NCI-H526 (cell line): Measurements from ENCODE around the gene LMOD3.
A peak's percentile ranks its signal among the peaks of the same experiment; 100 is the strongest.

Experiments used
- DNase-seq, 2 experiments: peaks; one replicate each; lab custom pipeline; 2025; lab: John Stamatoyannopoulos, UW

The LMOD3 gene

GRCh38 chr3:69122403-69122802 is at the start of gene LMOD3:
Gene LMOD3, minus strand, starts transcription at chr3:69122595. Its CDS starts 209 bp downstream, at chr3:69122386.
- no peak for DNase-seq

GRCh38 chr3:69172058-69172457 is 49.7 kb upstream of the LMOD3 start:
- no peak for DNase-seq

DNA sequence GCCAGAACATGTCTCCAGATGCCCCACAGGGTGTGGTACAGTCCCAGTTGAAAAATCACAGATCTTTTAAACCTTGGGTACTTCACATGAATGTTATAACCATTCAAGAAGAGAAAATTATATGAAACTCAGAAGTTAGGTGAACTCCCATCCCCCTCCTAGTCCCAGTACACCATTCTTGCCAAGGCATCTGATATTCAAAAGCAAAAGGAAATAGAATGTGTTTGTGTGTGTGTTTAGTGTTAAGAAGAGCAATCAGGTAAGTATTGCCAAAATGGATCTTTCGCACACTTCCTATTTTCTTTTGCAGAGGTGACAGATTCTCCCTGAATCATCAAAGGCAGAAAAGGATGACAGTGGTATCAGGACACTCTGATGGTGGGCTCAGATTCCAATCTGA is 44.1 kb upstream of the LMOD3 start:
- no peak for DNase-seq

GRCh38 chr3:69165744-69166143 is 43.3 kb upstream of the LMOD3 start:
- no peak for DNase-seq

DNA sequence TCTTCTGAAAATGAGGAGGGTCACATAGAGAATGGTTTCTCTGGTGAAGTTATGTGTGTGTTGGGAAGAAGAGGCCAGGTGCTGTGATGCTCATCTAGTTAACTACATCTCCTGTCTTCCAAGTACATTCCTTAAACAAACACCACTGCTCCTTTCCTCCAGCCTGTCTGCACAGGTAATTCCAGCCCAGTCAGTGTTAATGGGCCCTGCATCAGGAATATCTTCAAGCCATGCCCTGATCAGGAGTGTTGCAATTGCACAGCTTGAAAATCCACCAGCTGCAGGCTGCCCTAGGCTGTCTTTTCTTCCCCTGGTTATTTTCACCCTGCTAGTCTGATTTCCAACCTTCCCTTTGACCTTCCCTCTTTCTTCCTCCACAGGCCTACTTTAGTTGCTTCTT is 41.9 kb upstream of the LMOD3 start:
- DNase-seq = no peak

- DNase-seq = no peak
Observed at GRCh38 chr3:69162308-69162980, 40.0 kb upstream of the LMOD3 start.

DNA sequence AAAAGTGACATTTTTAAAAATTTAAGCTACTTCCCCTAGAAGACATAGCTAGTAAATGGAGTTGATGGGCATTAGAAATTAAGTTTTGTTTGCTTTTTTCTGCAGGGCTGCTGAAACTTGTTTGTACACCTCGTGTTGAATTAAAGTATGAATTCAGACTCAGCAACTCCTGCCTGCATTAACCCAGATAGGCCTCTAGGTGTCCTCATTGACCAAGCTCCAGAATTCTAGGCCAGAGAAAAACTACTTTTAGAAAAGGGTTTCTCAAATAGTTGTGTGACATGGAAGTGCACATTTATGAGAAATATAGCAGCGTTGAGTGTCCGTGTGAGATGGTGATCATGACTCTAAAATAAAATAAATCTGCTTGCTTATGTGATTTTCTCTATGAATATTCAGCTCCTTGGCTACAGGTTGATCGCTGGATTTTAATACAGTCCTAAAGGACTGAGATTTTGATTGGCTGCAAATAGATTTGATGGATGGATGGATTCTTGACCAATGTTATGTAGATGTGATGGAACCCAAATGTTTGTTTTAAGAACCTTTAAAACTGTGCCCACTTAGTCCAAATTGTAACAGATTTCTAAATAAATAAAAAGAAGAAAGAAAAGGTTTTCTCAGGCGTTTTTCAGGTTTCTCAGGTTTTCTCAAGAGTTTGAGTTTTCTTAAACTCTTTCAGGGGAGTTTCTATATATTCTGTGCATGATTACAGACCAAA is 39.4 kb upstream of the LMOD3 start:
- DNase-seq = peak; percentile 6 to 47

GRCh38 chr3:69160525-69160924 is 38.1 kb upstream of the LMOD3 start:
- DNase-seq = no peak

- DNase-seq = no peak
Observed at GRCh38 chr3:69160107-69160506, 37.7 kb upstream of the LMOD3 start.

DNA sequence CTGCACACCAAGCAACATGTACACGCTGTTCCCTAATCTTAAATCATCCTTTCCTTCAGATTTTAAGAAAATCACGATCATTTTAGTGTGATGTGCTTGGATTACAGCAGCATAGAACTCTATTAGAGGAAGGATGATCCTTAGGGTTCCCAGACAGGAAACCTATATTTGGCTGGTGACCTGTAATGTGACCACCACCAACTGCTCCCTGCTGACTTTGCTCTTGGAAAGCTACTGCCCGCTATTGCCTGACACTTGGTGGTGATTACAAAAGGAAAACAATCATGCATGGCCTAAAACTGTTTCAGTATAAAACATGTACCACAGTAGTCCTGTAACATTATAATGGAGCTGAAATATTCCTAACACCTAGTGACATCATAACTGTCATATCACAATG is 27.2 kb upstream of the LMOD3 start:
- no peak for DNase-seq

- DNase-seq = no peak
Observed at GRCh38 chr3:69145688-69146087, 23.3 kb upstream of the LMOD3 start.

DNA sequence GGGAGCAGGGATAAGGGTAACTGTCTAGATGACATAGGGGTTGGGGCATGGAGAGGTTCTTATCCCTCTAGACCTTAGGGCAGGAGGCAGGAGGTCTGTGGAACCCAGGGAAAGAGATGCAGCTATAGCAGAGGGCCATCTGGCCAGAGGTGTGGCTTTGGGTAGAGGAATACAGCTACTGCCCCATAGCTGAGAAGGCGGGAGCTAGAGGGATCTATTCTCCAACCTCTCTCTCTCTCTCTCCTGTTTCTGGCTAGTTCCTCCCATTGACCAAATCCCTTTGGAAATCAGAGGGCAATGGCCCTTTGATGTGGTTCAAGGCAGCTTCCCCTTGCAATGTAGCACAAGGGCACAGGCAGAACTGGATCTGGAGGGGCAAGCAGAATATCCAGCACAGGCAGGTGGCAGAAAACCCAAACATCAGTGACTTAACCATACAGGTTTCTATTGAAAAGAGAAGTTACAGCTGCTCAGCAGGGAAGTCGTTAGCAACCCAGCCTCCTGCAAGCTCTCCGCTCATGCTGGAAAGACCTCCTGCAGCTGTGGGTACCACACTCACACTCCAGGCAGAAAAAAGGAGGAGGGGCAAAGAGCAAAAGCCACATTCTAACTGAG is 22.3 kb upstream of the LMOD3 start:
- DNase-seq = peak in 1 of 2 experiments; percentile 45

DNA sequence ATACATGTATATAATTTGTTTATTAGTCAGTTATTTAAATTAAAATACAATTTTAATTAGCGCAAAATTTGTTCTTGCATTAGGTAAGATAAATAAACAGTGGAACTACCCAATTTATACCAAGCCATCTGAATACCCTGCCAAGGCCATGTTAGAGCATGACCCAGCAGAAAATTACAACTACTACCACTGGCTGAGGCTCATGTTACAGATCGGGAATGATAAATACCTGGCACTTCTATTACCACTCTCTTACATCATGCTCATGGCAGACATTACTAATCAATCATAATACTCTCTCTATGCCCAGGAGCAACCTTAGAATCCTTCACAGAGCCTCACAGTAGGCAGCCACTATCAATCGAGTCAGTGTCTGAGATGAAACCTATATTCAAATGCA is 21.2 kb upstream of the LMOD3 start:
- DNase-seq = peak; percentile 25 to 27

GRCh38 chr3:69142797-69143454 is 20.5 kb upstream of the LMOD3 start:
- no peak for DNase-seq

GRCh38 chr3:69142090-69142489 is 19.7 kb upstream of the LMOD3 start:
- no peak for DNase-seq

DNA sequence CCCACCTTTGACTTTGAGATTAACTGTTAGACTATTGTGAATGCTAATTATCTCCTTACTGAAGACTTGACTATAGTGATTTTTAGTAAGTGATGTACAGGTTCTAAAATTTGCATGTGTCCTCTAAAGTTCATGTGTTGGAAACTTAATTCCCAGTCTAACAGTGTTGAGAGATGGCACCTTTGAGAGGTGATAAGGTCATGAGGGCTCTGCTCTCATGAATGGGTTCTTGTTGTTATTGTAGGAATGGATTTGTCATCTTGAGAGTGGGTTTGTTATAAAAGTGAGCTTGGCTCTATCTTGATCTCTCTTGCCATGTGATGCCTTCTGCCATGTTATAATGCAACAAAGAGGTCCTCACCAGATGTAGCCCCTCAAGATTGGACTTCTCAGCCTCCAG is 18.9 kb upstream of the LMOD3 start:
- DNase-seq = no peak

- no peak for DNase-seq
Observed at GRCh38 chr3:69137412-69137811, 15.0 kb upstream of the LMOD3 start.

DNA sequence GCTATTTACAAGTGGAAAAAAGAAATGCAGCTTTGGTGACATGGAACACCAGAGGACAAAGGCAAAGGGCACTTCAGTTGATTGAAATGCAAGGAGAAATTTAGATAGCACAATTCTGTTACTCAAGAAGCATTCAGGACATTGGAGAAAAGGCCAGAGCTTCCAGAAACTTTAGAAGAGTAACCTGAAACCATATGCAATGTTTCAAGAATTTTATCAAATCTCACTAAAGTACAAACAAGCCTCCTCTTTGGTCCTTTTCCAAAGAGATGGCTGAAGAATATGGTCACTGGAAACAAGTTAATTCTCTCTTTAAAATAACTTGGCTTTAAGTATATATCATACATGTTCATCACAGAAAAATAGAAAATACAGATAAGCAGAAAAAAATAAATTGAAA is 14.6 kb upstream of the LMOD3 start:
- DNase-seq = no peak

- no peak for DNase-seq
Observed at GRCh38 chr3:69130689-69131088, 8.3 kb upstream of the LMOD3 start.

DNA sequence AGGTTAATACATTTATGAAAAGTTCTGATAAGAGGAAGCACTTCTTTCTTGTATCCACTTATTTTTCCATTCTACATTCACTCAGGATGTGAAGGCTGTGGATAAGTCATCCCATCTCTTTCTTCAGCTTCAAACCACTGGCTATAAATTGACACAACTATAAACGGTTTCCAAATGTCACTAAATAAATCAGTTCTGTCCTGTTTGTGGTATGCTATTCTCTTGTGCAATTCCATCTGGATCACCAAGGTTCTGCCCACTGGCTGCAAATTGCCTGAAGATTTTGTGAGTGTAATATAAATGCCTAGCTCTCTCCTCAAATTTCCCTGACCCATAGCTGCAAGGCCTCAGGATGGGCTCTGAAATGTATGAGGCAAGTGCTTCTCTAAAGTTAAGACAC is 7.1 kb upstream of the LMOD3 start:
- no peak for DNase-seq

- no peak for DNase-seq
Observed at GRCh38 chr3:69128509-69128908, 6.1 kb upstream of the LMOD3 start.

DNA sequence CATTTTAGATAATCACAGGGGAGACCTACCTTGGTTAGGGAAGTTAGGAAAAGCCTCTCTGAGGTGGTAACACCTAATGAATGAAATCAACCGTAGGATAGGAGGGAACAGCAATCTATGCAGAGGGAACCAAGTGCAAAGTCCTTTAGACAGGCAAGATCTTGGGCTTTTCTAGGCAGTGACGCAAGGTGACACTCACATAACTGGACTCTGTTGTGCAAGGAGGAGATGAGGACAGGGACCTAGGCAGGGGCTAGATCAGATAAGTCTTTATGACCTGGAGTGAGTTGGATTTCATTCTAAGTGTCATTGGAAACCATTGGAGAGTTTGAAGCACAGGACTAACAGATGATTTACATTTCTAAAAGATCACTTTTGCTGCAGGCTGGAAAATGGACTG is 4.6 kb upstream of the LMOD3 start:
- DNase-seq = no peak

DNA sequence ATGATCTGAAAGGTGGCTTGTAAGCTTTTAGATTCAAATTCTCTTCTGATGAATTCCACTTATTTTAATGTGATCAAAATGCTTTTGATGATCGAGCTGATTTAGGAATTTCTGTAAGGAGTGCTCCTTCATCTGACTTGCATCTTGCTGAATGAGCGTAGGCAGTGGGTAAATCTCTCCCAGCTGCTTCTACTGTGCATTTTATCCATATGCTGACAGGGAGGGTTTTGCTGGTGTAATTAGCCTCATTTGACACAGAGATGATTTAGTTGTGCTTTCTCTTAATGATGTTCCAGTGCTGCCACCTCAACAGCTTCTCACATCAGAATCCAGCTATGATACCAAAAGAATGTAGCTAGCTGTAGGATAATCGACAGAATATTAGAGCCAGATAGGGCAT is 3.8 kb upstream of the LMOD3 start:
- no peak for DNase-seq
